ENCODE measurements around the gene RAD51B. TPM values are rescaled to one million over a fixed set of nuclear protein-coding genes. Genes with fewer than 3 reads are reported as not detected.

Gene RAD51B
- total RNA-seq, 1 experiment from 2014 or later = 14.2 TPM

GRCh38 chr14:68394764-68395143 is 575.2 kb downstream of the RAD51B start:
- H3K27me3 Mint-ChIP-seq (ENCODE audit: low read depth) = no peaks in the 10 kb centered on the region
- ATAC-seq = peak; percentile 69
- ChIA-PET CTCF (no interaction called here), POLR2A (no interaction called here)
- 0 out of 2 replicates have a peak overlapping the region, but pooled peaks have one; percentile 1 for H3K27ac Mint-ChIP-seq
- TF ChIP-seq ZNF423 (CRISPR knock-in tag; IDR thresholded peaks at IDR 0.05) (no peak), NFATC4 (CRISPR knock-in tag; IDR thresholded peaks at IDR 0.05) (no peak), FOXK1 (CRISPR knock-in tag; IDR thresholded peaks at IDR 0.05) (no peak), ZNF232 (CRISPR knock-in tag; IDR thresholded peaks at IDR 0.05) (no peak), ERG (CRISPR knock-in tag; IDR thresholded peaks at IDR 0.05) (no peak), HMGA2 (CRISPR knock-in tag; IDR thresholded peaks at IDR 0.05) (no peak), FOXJ3 (CRISPR knock-in tag; IDR thresholded peaks at IDR 0.05; ENCODE audit: borderline replicate concordance) (no peak), RELA (CRISPR knock-in tag; IDR thresholded peaks at IDR 0.05; ENCODE audit: borderline replicate concordance) (no peak), CTCF (IDR thresholded peaks at IDR 0.05) (no peak), MYBL2 (CRISPR knock-in tag; IDR thresholded peaks at IDR 0.05) (no peak), TEAD4 (CRISPR knock-in tag; IDR thresholded peaks at IDR 0.05) (no peak), ATF2 (CRISPR knock-in tag; IDR thresholded peaks at IDR 0.05; ENCODE audit: borderline replicate concordance, low read depth) (no peak), ATF1 (CRISPR knock-in tag; IDR thresholded peaks at IDR 0.05) (no peak), KAT7 (CRISPR knock-in tag; IDR thresholded peaks at IDR 0.05; ENCODE audit: borderline replicate concordance) (no peak), PRRX2 (CRISPR knock-in tag; IDR thresholded peaks at IDR 0.05) (no peak), FOXP4 (CRISPR knock-in tag; IDR thresholded peaks at IDR 0.05) (no peak), NR3C1 (CRISPR knock-in tag; conservative IDR thresholded peaks at IDR 0.05; ENCODE audit: low read depth) (no peak), USF1 (CRISPR knock-in tag; IDR thresholded peaks at IDR 0.05) (no peak), MXD4 (CRISPR knock-in tag; IDR thresholded peaks at IDR 0.05; ENCODE audit: borderline replicate concordance) (no peak), HMGXB4 (CRISPR knock-in tag; IDR thresholded peaks at IDR 0.05) (no peak)
- peaks cover 8% of the 10 kb centered on the region for H3K9me3 Mint-ChIP-seq
- H3K4me3 Mint-ChIP-seq = no peak overlapping the region
- H3K36me3 Mint-ChIP-seq = no peaks in the 10 kb centered on the region
- H3K4me1 Mint-ChIP-seq = peaks cover 36% of the 10 kb centered on the region
- peak; percentile 25 for DNase-seq (ENCODE audit: low spot score)
